CD4-positive, alpha-beta memory T cell (primary cell): ENCODE measurements around the gene ANKRD13B. TPM values are rescaled to one million over a fixed set of nuclear protein-coding genes. Genes with fewer than 3 reads are reported as not detected.
A peak's percentile ranks its signal among the peaks of the same experiment; 100 is the strongest.

Experiments
- CTCF ChIA-PET: fragments of 350-600 bp; sonication (Branson Sonifier 250); formaldehyde crosslinking; loops from one replicate; lab custom pipeline; 2021; ENCODE audit warnings: inconsistent platforms; ENCODE audit not compliant: partially characterized antibody; lab: Charles Lee
- POLR2A ChIA-PET: fragments of 350-600 bp; sonication (Branson Sonifier 250); formaldehyde crosslinking; loops from one replicate; lab custom pipeline; 2021; ENCODE audit not compliant: partially characterized antibody; lab: Charles Lee
- DNase-seq, 5 donors: peaks; one replicate each; pipeline versions ENCODE4 v3.0.0 to v3.0.0-alpha.2; 2020 to 2022; ENCODE audit warnings: mixed read lengths in 1 of 5
- H3K27ac ChIP-seq: one replicate; pipeline ENCODE4 v1.7.0; 2013; ENCODE audit warnings: low read depth, low read length
- H3K27me3 ChIP-seq: 2 replicates; pipeline ENCODE4 v1.7.0; 2013; ENCODE audit warnings: mild to moderate bottlenecking, low read length, moderate library complexity; ENCODE audit not compliant: insufficient read depth
- H3K36me3 ChIP-seq: 2 replicates; pipeline ENCODE4 v1.7.0; 2013; ENCODE audit warnings: mild to moderate bottlenecking, low read length, moderate library complexity; ENCODE audit not compliant: insufficient read depth
- H3K4me1 ChIP-seq: 2 replicates; pipeline ENCODE4 v1.7.0; 2013; ENCODE audit warnings: mild to moderate bottlenecking, low read length, moderate library complexity; ENCODE audit not compliant: insufficient read depth
- H3K4me3 ChIP-seq, 2 donors: one replicate each; pipeline ENCODE4 v1.7.0; 2013; ENCODE audit warnings: low read length in 2 of 2, mild to moderate bottlenecking in 1 of 2
- H3K9me3 ChIP-seq, 2 donors: one replicate each; pipeline ENCODE4 v1.7.0; 2013; ENCODE audit warnings: low read length in 2 of 2, control low read depth in 1 of 2; ENCODE audit not compliant: control insufficient read depth in 1 of 2
- H3K27ac Mint-ChIP-seq, 7 donors: one replicate each; pipeline ENCODE4 v1.8.0; 2020 to 2021; ENCODE audit warnings: mixed read lengths in 7 of 7, mild to moderate bottlenecking in 6 of 7, inconsistent platforms in 3 of 7, moderate library complexity in 3 of 7
- H3K27me3 Mint-ChIP-seq, 2 donors: one replicate each; pipeline ENCODE4 v1.8.0; 2020 to 2021; ENCODE audit warnings: mixed read lengths in 2 of 2
- H3K36me3 Mint-ChIP-seq, 2 donors: one replicate each; pipeline ENCODE4 v1.8.0; 2020 to 2021; ENCODE audit warnings: mixed read lengths in 2 of 2, inconsistent platforms in 1 of 2, mild to moderate bottlenecking in 1 of 2
- H3K4me1 Mint-ChIP-seq, 4 donors: one replicate each; pipeline ENCODE4 v1.8.0; 2020 to 2021; ENCODE audit warnings: mixed read lengths in 4 of 4, mild to moderate bottlenecking in 1 of 4
- H3K4me3 Mint-ChIP-seq, 8 donors: one replicate each; pipeline ENCODE4 v1.8.0; 2020 to 2021; ENCODE audit warnings: mixed read lengths in 8 of 8, mild to moderate bottlenecking in 7 of 8, moderate library complexity in 6 of 8, inconsistent platforms in 3 of 8
- H3K9me3 Mint-ChIP-seq, 8 donors: one replicate each; pipeline ENCODE4 v1.8.0; 2020 to 2021; ENCODE audit warnings: mixed read lengths in 8 of 8, mild to moderate bottlenecking in 5 of 8, inconsistent platforms in 3 of 8, moderate library complexity in 1 of 8
- intact Hi-C: fragments of 100-400 bp; cut with micrococcal nuclease; formaldehyde crosslinking; loops from one replicate; pipeline ENCODE4 v1.15.1; 2023
- polyA plus RNA-seq, 2 donors: library from polyadenylated mRNA; unstranded; fragments of 300-500 nt; fragmentation: Illumina TruSeq; gene quantifications; one replicate each; pipeline ENCODE4 v1.2.3, GENCODE V29; 2021
- total RNA-seq, 2 experiments: library from RNA; stranded (reverse); gene quantifications; one replicate each; pipeline ENCODE4 v1.2.3, GENCODE V29; 2021

ANKRD13B gene
- total and polyA plus RNA-seq, 4 experiments from 2014 or later: 1.3 to 2.3 TPM; not detected in 2

GRCh38 chr17:29593591-29594518 is 923 bp downstream of the ANKRD13B start:
- H3K27ac ChIP-seq: no peak overlapping the region

GRCh38 chr17:29594519-29595090 is 1.7 kb downstream of the ANKRD13B start:
- Mint-ChIP-seq H3K4me3 (peak overlapping the region; percentile 69 to 86 (median 74)), H3K27me3 (no peaks in the 10 kb centered on the region), H3K4me1 (peaks cover 13 to 32% (median 24%) of the 10 kb centered on the region in 4 donors), H3K27ac (peak overlapping the region in 3 of 7 donors; percentile 13 to 63 (median 23)), H3K36me3 (peaks cover 0 to 3% of the 10 kb centered on the region in 2 donors), H3K9me3 (no peaks in the 10 kb centered on the region)
- Histone ChIP-seq H3K4me1 (peaks cover 43% of the 10 kb centered on the region), H3K4me3 (no peak overlapping the region), H3K27ac (no peak overlapping the region), H3K9me3 (no peaks in the 10 kb centered on the region), H3K36me3 (no peaks in the 10 kb centered on the region), H3K27me3 (no peaks in the 10 kb centered on the region)
- CTCF ChIA-PET: interaction anchor here (1.2 to 5.0 kb wide), 5 partner anchors 14 to 27 kb away, joined by 3 to 123 read pairs (median 36); partner anchors contain the start of genes ABHD15 and TP53I13
- intact Hi-C loops: no loop called here
- DNase-seq: no peak
- POLR2A ChIA-PET: interaction anchor here (4.8 to 6.0 kb wide), 2 partner anchors 21 to 27 kb away, joined by 68 to 109 read pairs; partner anchors contain the start of genes ABHD15 and TP53I13

More at GRCh38 chr17:29593591-29594518, 923 bp downstream of the ANKRD13B start:
- POLR2A ChIA-PET: interaction anchor here (0.7 to 6.0 kb wide), 5 partner anchors 15 to 26 kb away, joined by 3 to 109 read pairs (median 21); partner anchors contain the start of genes ABHD15 and TP53I13
- CTCF ChIA-PET: interaction anchor here (1.2 to 5.0 kb wide), 7 partner anchors 13 to 223 kb away, joined by 3 to 123 read pairs (median 20); partner anchors contain the start of genes ABHD15 and TP53I13
- Histone ChIP-seq H3K27me3 (no peaks in the 10 kb centered on the region), H3K4me3 (peak overlapping the region in 1 of 2 donors; percentile 54), H3K36me3 (no peaks in the 10 kb centered on the region), H3K4me1 (peaks cover 43% of the 10 kb centered on the region), H3K9me3 (no peaks in the 10 kb centered on the region)
- H3K27ac Mint-ChIP-seq: peak overlapping the region in 1 of 7 donors; percentile 63
- H3K27me3 Mint-ChIP-seq: no peaks in the 10 kb centered on the region
- H3K9me3 Mint-ChIP-seq: no peaks in the 10 kb centered on the region
- peak overlapping the region; percentile 69 to 86 (median 74) for H3K4me3 Mint-ChIP-seq
- H3K36me3 Mint-ChIP-seq: peaks cover 0 to 3% of the 10 kb centered on the region in 2 donors
- intact Hi-C loops: no loop called here
- peaks cover 13 to 32% (median 24%) of the 10 kb centered on the region in 4 donors for H3K4me1 Mint-ChIP-seq
- DNase-seq: no peak

- no peak overlapping the region for H3K27ac ChIP-seq
- no peaks in the 10 kb centered on the region for H3K36me3 ChIP-seq
- POLR2A ChIA-PET: interaction anchor here (4.8 to 6.0 kb wide), 2 partner anchors 20 to 27 kb away, joined by 68 to 109 read pairs; partner anchors contain the start of genes ABHD15 and TP53I13
- no peaks in the 10 kb centered on the region for H3K27me3 ChIP-seq
- H3K4me1 ChIP-seq: peaks cover 36% of the 10 kb centered on the region
- intact Hi-C loops: no loop called here
- Mint-ChIP-seq H3K4me3 (peak overlapping the region; percentile 40 to 76 (median 56)), H3K9me3 (no peaks in the 10 kb centered on the region), H3K27me3 (no peaks in the 10 kb centered on the region), H3K36me3 (peaks cover 0 to 1% of the 10 kb centered on the region in 2 donors), H3K4me1 (peaks cover 8 to 26% (median 19%) of the 10 kb centered on the region in 4 donors), H3K27ac (no peak overlapping the region)
- H3K4me3 ChIP-seq: no peak overlapping the region
- CTCF ChIA-PET: interaction anchor here (1.6 to 5.0 kb wide), 3 partner anchors 15 to 26 kb away, joined by 6 to 105 read pairs (median 36); partner anchors contain the start of genes ABHD15 and TP53I13
- no peaks in the 10 kb centered on the region for H3K9me3 ChIP-seq
- DNase-seq: no peak
Observed at GRCh38 chr17:29595107-29595942, 2.4 kb downstream of the ANKRD13B start.

DNA sequence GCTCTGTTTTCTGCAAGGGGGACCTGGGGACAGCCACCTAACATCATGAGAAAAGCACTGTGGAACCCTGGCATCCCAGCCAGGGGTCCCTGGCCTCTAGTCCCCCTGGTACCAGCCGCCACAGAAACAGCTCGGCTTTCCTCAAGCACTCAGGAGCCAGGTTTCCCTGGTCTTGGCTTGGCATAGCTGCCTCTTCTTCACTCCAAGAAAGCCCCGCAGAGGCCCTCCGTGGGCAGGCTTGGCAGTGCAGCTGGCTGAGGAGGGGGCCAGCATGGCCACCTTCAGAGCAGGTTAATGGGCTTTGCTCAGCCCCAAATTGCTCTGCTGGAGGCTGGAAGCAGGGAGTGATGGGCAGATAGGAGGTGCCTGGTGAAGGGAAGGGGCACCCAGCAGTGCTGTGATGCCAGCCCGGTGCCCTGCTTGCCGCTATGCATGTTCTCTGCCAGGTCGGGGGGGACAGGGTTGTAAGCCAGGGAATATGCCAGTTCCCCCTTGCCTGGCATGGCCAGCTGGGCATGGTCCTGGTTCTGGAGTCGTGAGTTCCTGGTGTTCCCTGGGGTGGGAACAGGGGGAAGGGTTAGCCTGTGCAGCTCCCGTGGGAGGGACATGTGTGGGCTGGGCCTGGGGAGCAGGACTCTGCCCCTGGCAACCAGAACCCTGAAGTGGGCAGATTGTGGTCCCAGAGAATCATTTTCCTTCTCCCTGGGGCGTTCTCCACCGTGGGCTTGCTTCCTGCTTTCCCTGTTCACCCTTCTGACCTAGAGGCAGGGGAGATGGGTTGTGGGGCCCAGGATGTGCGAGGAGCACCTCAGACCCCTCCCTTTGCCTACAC is 3.2 kb downstream of the ANKRD13B start:
- H3K4me3 Mint-ChIP-seq: no peak overlapping the region
- intact Hi-C loops: no loop called here
- no peak overlapping the region for H3K4me3 ChIP-seq
- no peaks in the 10 kb centered on the region for H3K27me3 ChIP-seq
- DNase-seq: no peak
- no peaks in the 10 kb centered on the region for H3K36me3 ChIP-seq
- ChIA-PET POLR2A (interaction anchor here (6.0 kb wide), 1 partner anchor 28 kb away, joined by 68 read pairs; the partner anchor contains the start of genes ABHD15 and TP53I13), CTCF (no interaction called here)
- no peak overlapping the region for H3K27ac ChIP-seq
- no peaks in the 10 kb centered on the region for H3K9me3 Mint-ChIP-seq
- peak overlapping the region in 1 of 7 donors; percentile 37 for H3K27ac Mint-ChIP-seq
- H3K36me3 Mint-ChIP-seq: peaks cover 0 to 1% of the 10 kb centered on the region in 2 donors
- no peaks in the 10 kb centered on the region for H3K27me3 Mint-ChIP-seq
- H3K4me1 Mint-ChIP-seq: peaks cover 4 to 18% (median 12%) of the 10 kb centered on the region in 4 donors
- H3K9me3 ChIP-seq: no peaks in the 10 kb centered on the region
- peaks cover 28% of the 10 kb centered on the region for H3K4me1 ChIP-seq

DNA sequence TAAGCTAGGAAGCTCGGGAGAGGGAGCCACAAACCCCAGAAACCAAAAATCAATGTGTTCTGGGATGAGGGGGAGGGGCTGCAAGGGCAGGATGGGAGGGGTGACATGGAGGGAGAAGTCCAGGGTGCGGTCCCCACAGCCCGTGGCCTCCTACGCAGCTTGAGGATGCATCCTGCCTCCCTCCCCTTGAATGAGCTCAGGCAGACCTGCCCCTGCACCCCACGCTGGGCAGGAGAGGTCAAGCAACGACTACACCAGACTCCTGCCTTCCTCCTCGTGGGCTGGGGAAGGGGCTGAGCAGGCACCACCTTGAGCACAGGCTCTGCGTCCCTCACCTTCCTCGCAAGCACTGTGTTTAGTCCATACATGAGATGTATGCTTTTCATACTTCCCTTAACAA is 3.9 kb downstream of the ANKRD13B start:
- ChIA-PET POLR2A (no interaction called here), CTCF (interaction anchor here (1.0 to 1.2 kb wide), 3 partner anchors 17 to 21 kb away, joined by 3 read pairs; no protein-coding TSS in a partner anchor)
- Histone ChIP-seq H3K9me3 (no peaks in the 10 kb centered on the region), H3K27ac (no peak overlapping the region), H3K4me3 (no peak overlapping the region), H3K4me1 (peaks cover 21% of the 10 kb centered on the region), H3K27me3 (no peaks in the 10 kb centered on the region), H3K36me3 (no peaks in the 10 kb centered on the region)
- Mint-ChIP-seq H3K36me3 (peaks cover 0 to 1% of the 10 kb centered on the region in 2 donors), H3K27me3 (no peaks in the 10 kb centered on the region), H3K4me3 (no peak overlapping the region), H3K9me3 (no peaks in the 10 kb centered on the region), H3K27ac (no peak overlapping the region), H3K4me1 (peaks cover 0 to 11% (median 7%) of the 10 kb centered on the region in 4 donors)
- DNase-seq: no peak
- intact Hi-C loops: no loop called here
